Measurements from ENCODE around the gene SLC6A4. TPM values are rescaled to one million over a fixed set of nuclear protein-coding genes. Genes with fewer than 3 reads are reported as not detected.

SLC6A4 gene
- total RNA-seq, 1 donor from 2014 or later: 72.9 TPM

- DNase-seq (no peak), ATAC-seq (no peak)
- Histone ChIP-seq H3K4me1 (no peaks in the 10 kb centered on the region), H3K4me3 (no peak overlapping the region), H3K27me3 (no peaks in the 10 kb centered on the region), H3K36me3 (peaks cover 25% of the 10 kb centered on the region), H3K9me3 (no peaks in the 10 kb centered on the region), H3K27ac (no peak overlapping the region)
- no peak for TF ChIP-seq CTCF (IDR thresholded peaks at IDR 0.05)
- intact Hi-C loops (cut with DNase I): no loop called here
These were observed 73.9 kb downstream of the SLC6A4 start for GRCh38 chr17:30161601-30162000.

- no peaks in the 10 kb centered on the region for H3K4me1 ChIP-seq
- no peaks in the 10 kb centered on the region for H3K9me3 ChIP-seq
- H3K4me3 ChIP-seq: no peak overlapping the region
- no peak overlapping the region for H3K27ac ChIP-seq
- no peaks in the 10 kb centered on the region for H3K27me3 ChIP-seq
- H3K36me3 ChIP-seq: peaks cover 25% of the 10 kb centered on the region
- no peak for TF ChIP-seq CTCF (IDR thresholded peaks at IDR 0.05)
- ATAC-seq: no peak
- DNase-seq: no peak
- intact Hi-C loops (cut with DNase I): no loop called here
These were observed 74.9 kb downstream of the SLC6A4 start for GRCh38 chr17:30160419-30161172.

GRCh38 chr17:30158896-30159625, 76.4 kb downstream of the SLC6A4 start:
- no peaks in the 10 kb centered on the region for H3K27me3 ChIP-seq
- no peak overlapping the region for H3K4me3 ChIP-seq
- no peaks in the 10 kb centered on the region for H3K9me3 ChIP-seq
- ATAC-seq (no peak), DNase-seq (no peak)
- intact Hi-C loops (cut with DNase I): no loop called here
- no peak overlapping the region for H3K27ac ChIP-seq
- H3K36me3 ChIP-seq: peaks cover 12% of the 10 kb centered on the region
- no peak for TF ChIP-seq CTCF (IDR thresholded peaks at IDR 0.05)
- no peaks in the 10 kb centered on the region for H3K4me1 ChIP-seq

GRCh38 chr17:30155389-30155788, 80.1 kb downstream of the SLC6A4 start:
- no peaks in the 10 kb centered on the region for H3K4me1 ChIP-seq
- H3K9me3 ChIP-seq: no peaks in the 10 kb centered on the region
- no peaks in the 10 kb centered on the region for H3K27me3 ChIP-seq
- no peak overlapping the region for H3K4me3 ChIP-seq
- ATAC-seq (no peak), DNase-seq (no peak)
- peaks cover 3% of the 10 kb centered on the region for H3K36me3 ChIP-seq
- no peak overlapping the region for H3K27ac ChIP-seq
- TF ChIP-seq CTCF (IDR thresholded peaks at IDR 0.05): no peak
- intact Hi-C loops (cut with DNase I): no loop called here

- ATAC-seq (no peak), DNase-seq (no peak)
- TF ChIP-seq CTCF (IDR thresholded peaks at IDR 0.05): no peak
- no peaks in the 10 kb centered on the region for H3K27me3 ChIP-seq
- intact Hi-C loops (cut with DNase I): no loop called here
- no peak overlapping the region for H3K4me3 ChIP-seq
- H3K36me3 ChIP-seq: no peaks in the 10 kb centered on the region
- H3K4me1 ChIP-seq: no peaks in the 10 kb centered on the region
- no peaks in the 10 kb centered on the region for H3K9me3 ChIP-seq
- H3K27ac ChIP-seq: no peak overlapping the region
These were observed 82.0 kb downstream of the SLC6A4 start for GRCh38 chr17:30153463-30153862.
